Suprapubic skin (tissue), 4 donors: ENCODE results near the gene PRICKLE1. TPM values are rescaled to one million over a fixed set of nuclear protein-coding genes. Genes with fewer than 3 reads are reported as not detected.

Experiments used
- DNase-seq, 2 donors: peaks; one replicate each; pipeline ENCODE4 v3.0.0-alpha.2; 2019; ENCODE audit warnings: low spot score in 2 of 2
- H3K27ac ChIP-seq: fragments of 200-600 bp; sonication (generic); one replicate; pipeline ENCODE4 v1.5.1; 2019
- H3K27me3 ChIP-seq: fragments of 200-600 bp; sonication (generic); one replicate; pipeline ENCODE4 v1.5.1; 2019
- H3K36me3 ChIP-seq: fragments of 200-600 bp; sonication (generic); one replicate; pipeline ENCODE4 v1.5.1; 2019
- H3K4me1 ChIP-seq: fragments of 200-600 bp; sonication (generic); one replicate; pipeline ENCODE4 v1.5.1; 2019
- H3K4me3 ChIP-seq: fragments of 200-600 bp; sonication (generic); one replicate; pipeline ENCODE4 v1.5.1; 2019; ENCODE audit warnings: mild to moderate bottlenecking
- H3K9me3 ChIP-seq: fragments of 200-600 bp; sonication (generic); one replicate; pipeline ENCODE4 v1.5.1; 2019
- CTCF ChIP-seq, 2 donors: fragments of 200-600 bp in 1 of 2; fragments of 450-650 bp in 1 of 2; sonication (generic) in 1 of 2; IDR thresholded peaks; one replicate each; pipeline ENCODE4 v1.5.1; 2016 to 2019; ENCODE audit warnings: antibody characterized with exemption in 2 of 2, mild to moderate bottlenecking in 1 of 2, moderate library complexity in 1 of 2
- EP300 ChIP-seq: sonication (generic); formaldehyde crosslinking; IDR thresholded peaks from one replicate; pipeline ENCODE4 v1.6.1; 2017; ENCODE audit warnings: antibody characterized with exemption
- POLR2A ChIP-seq, 2 donors: fragments of 450-650 bp; IDR thresholded peaks; one replicate each; pipeline ENCODE4 v1.6.1; 2017; ENCODE audit warnings: antibody characterized with exemption in 2 of 2, mild to moderate bottlenecking in 2 of 2, moderate library complexity in 2 of 2
- POLR2AphosphoS5 ChIP-seq, 3 donors: sonication (generic); formaldehyde crosslinking; IDR thresholded peaks; one replicate each; pipeline ENCODE4 v1.6.1; 2017; ENCODE audit warnings: antibody characterized with exemption in 3 of 3
- whole genome bisulfite sequencing: methylation state at CpG from one replicate; pipeline ENCODE4 v1.1.5; 2018; 5-methylcytosine and 5-hydroxymethylcytosine counted together
- total RNA-seq, 4 donors: library from RNA; depleted of rRNA; stranded (reverse); fragments of >200 nt; gene quantifications; one replicate each; pipeline ENCODE4 v1.1.0, GENCODE V29; 2016

PRICKLE1 gene
- total RNA-seq, 4 donors from 2014 or later: 5.8 to 18.9 (median 6.9) TPM

- H3K27ac ChIP-seq: no peak overlapping the region
- TF ChIP-seq CTCF (IDR thresholded peaks at IDR 0.05) (no peak), POLR2AphosphoS5 (IDR thresholded peaks at IDR 0.05) (no peak), POLR2A (IDR thresholded peaks at IDR 0.05) (no peak), EP300 (no peak)
- DNase-seq: no peak
- no peak overlapping the region for H3K4me3 ChIP-seq
- 77% methylated on average over 3 of the region's 3 CpGs for WGBS
- H3K36me3 ChIP-seq: no peaks in the 10 kb centered on the region
- H3K9me3 ChIP-seq: peaks cover 10% of the 10 kb centered on the region
- peaks cover 4% of the 10 kb centered on the region for H3K4me1 ChIP-seq
- no peaks in the 10 kb centered on the region for H3K27me3 ChIP-seq
These were observed 25.5 kb upstream of the PRICKLE1 start for GRCh38 chr12:42615006-42615405.

GRCh38 chr12:42612231-42612613 lies 22.7 kb upstream of the PRICKLE1 start:
- Histone ChIP-seq H3K9me3 (peaks cover 10% of the 10 kb centered on the region), H3K4me1 (peaks cover 4% of the 10 kb centered on the region), H3K27me3 (no peaks in the 10 kb centered on the region), H3K27ac (no peak overlapping the region), H3K4me3 (no peak overlapping the region), H3K36me3 (no peaks in the 10 kb centered on the region)
- no peak for DNase-seq
- TF ChIP-seq EP300 (no peak), CTCF (IDR thresholded peaks at IDR 0.05) (no peak), POLR2AphosphoS5 (IDR thresholded peaks at IDR 0.05) (no peak)

GRCh38 chr12:42611571-42612230 lies 22.2 kb upstream of the PRICKLE1 start:
- 36% methylated on average over 4 of the region's 4 CpGs for WGBS
- Histone ChIP-seq H3K27ac (no peak overlapping the region), H3K4me1 (peaks cover 4% of the 10 kb centered on the region), H3K9me3 (peaks cover 8% of the 10 kb centered on the region), H3K27me3 (no peaks in the 10 kb centered on the region), H3K36me3 (no peaks in the 10 kb centered on the region), H3K4me3 (no peak overlapping the region)
- DNase-seq: no peak
- TF ChIP-seq POLR2A (IDR thresholded peaks at IDR 0.05) (no peak), CTCF (IDR thresholded peaks at IDR 0.05) (no peak), EP300 (no peak), POLR2AphosphoS5 (IDR thresholded peaks at IDR 0.05) (no peak)

- TF ChIP-seq EP300: no peak
- no peak for TF ChIP-seq CTCF (IDR thresholded peaks at IDR 0.05)
- TF ChIP-seq POLR2AphosphoS5 (IDR thresholded peaks at IDR 0.05): no peak
- no peak for TF ChIP-seq POLR2A (IDR thresholded peaks at IDR 0.05)
- H3K4me1 ChIP-seq: peaks cover 4% of the 10 kb centered on the region
- 88% methylated on average over 8 of the region's 8 CpGs for WGBS
- no peaks in the 10 kb centered on the region for H3K36me3 ChIP-seq
- DNase-seq: no peak
- no peak overlapping the region for H3K27ac ChIP-seq
- no peak overlapping the region for H3K4me3 ChIP-seq
- H3K27me3 ChIP-seq: no peaks in the 10 kb centered on the region
- no peaks in the 10 kb centered on the region for H3K9me3 ChIP-seq
These were observed 20.1 kb upstream of the PRICKLE1 start for GRCh38 chr12:42609605-42610004.

- 68% methylated on average over 11 of the region's 11 CpGs for WGBS
- H3K27me3 ChIP-seq: no peaks in the 10 kb centered on the region
- TF ChIP-seq POLR2AphosphoS5 (IDR thresholded peaks at IDR 0.05) (no peak), EP300 (no peak), CTCF (IDR thresholded peaks at IDR 0.05) (no peak), POLR2A (IDR thresholded peaks at IDR 0.05) (no peak)
These were observed 18.8 kb upstream of the PRICKLE1 start for GRCh38 chr12:42608196-42608825.

More at GRCh38 chr12:42608196-42608825, 18.8 kb upstream of the PRICKLE1 start:
- Histone ChIP-seq H3K4me3 (no peak overlapping the region), H3K27ac (no peak overlapping the region), H3K9me3 (no peaks in the 10 kb centered on the region), H3K4me1 (peaks cover 4% of the 10 kb centered on the region), H3K36me3 (no peaks in the 10 kb centered on the region)
- no peak for DNase-seq
